Osteocyte (in vitro differentiated cells): ENCODE data around the gene ZNF473. TPM values are rescaled to one million over a fixed set of nuclear protein-coding genes. Genes with fewer than 3 reads are reported as not detected.
"Not testable (repeated sequence)": the region's sequence is repeated elsewhere in the genome, so short reads cannot be mapped to it uniquely, and the experiment has no call there.

Experiments
- DNase-seq: peaks from one replicate; pipeline ENCODE4 v3.0.0; 2021; ENCODE audit warnings: mixed read lengths; ENCODE audit not compliant: unreplicated experiment; ENCODE audit errors: extremely low spot score
- H3K27ac Mint-ChIP-seq: one replicate; pipeline ENCODE4 v1.8.0; 2021; ENCODE audit warnings: mild to moderate bottlenecking, mixed read lengths; ENCODE audit not compliant: unreplicated experiment
- H3K27me3 Mint-ChIP-seq: one replicate; pipeline ENCODE4 v1.8.0; 2021; ENCODE audit warnings: mixed read lengths; ENCODE audit not compliant: unreplicated experiment
- H3K36me3 Mint-ChIP-seq: one replicate; pipeline ENCODE4 v1.8.0; 2021; ENCODE audit warnings: mixed read lengths; ENCODE audit not compliant: unreplicated experiment
- H3K4me1 Mint-ChIP-seq: one replicate; pipeline ENCODE4 v1.8.0; 2021; ENCODE audit warnings: mixed read lengths; ENCODE audit not compliant: unreplicated experiment
- H3K4me3 Mint-ChIP-seq: one replicate; pipeline ENCODE4 v1.8.0; 2021; ENCODE audit warnings: mild to moderate bottlenecking, moderate library complexity, mixed read lengths; ENCODE audit not compliant: unreplicated experiment
- H3K9me3 Mint-ChIP-seq: one replicate; pipeline ENCODE4 v1.8.0; 2021; ENCODE audit warnings: mixed read lengths; ENCODE audit not compliant: unreplicated experiment
- total RNA-seq: library from RNA; stranded (reverse); gene quantifications from 2 replicates; pipeline ENCODE4 v1.2.1, GENCODE V29; 2021
- TF ChIP-seq, protein P1 (sequence below): fragments of 200-600 bp; sonication (generic); IDR thresholded peaks from 2 replicates; pipeline ENCODE4 v1.5.0; 2021; ENCODE audit warnings: antibody characterized with exemption, mild to moderate bottlenecking, moderate library complexity

Gene ZNF473
- total RNA-seq, 1 donor from 2014 or later, result 9.8 TPM

- H3K27ac Mint-ChIP-seq, H3K4me1 Mint-ChIP-seq, H3K4me3 Mint-ChIP-seq, H3K36me3 Mint-ChIP-seq, H3K9me3 Mint-ChIP-seq, H3K27me3 Mint-ChIP-seq, DNase-seq: not testable (repeated sequence)
- TF ChIP-seq, protein P1, sequence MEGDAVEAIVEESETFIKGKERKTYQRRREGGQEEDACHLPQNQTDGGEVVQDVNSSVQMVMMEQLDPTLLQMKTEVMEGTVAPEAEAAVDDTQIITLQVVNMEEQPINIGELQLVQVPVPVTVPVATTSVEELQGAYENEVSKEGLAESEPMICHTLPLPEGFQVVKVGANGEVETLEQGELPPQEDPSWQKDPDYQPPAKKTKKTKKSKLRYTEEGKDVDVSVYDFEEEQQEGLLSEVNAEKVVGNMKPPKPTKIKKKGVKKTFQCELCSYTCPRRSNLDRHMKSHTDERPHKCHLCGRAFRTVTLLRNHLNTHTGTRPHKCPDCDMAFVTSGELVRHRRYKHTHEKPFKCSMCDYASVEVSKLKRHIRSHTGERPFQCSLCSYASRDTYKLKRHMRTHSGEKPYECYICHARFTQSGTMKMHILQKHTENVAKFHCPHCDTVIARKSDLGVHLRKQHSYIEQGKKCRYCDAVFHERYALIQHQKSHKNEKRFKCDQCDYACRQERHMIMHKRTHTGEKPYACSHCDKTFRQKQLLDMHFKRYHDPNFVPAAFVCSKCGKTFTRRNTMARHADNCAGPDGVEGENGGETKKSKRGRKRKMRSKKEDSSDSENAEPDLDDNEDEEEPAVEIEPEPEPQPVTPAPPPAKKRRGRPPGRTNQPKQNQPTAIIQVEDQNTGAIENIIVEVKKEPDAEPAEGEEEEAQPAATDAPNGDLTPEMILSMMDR, result peak; percentile 21
Measured at GRCh38 chr19:50090706-50091105, 64.9 kb downstream of the ZNF473 start.

DNA sequence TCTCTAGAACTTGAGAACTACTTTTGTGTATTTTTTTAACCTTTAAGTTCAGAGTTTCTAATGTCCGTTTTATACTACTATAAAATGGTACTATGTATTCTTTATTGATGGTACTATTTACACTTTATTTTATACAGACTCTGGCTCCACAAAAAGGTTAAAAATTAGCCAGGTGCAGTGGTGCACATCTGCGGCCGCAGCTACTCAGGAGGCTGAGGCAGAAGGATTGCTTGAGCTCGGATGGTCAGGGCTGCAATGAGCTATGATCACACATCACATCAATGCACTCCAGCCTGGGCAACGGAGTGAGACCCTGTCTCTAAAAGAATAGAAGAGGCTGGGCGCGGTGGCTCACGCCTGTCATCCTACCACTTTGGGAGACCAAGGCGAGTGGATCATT, 66.0 kb downstream of the ZNF473 start:
- H3K27me3 Mint-ChIP-seq, H3K9me3 Mint-ChIP-seq, H3K36me3 Mint-ChIP-seq, H3K4me3 Mint-ChIP-seq, DNase-seq, H3K27ac Mint-ChIP-seq, H3K4me1 Mint-ChIP-seq: not testable (repeated sequence)

- H3K27ac Mint-ChIP-seq, H3K27me3 Mint-ChIP-seq, H3K9me3 Mint-ChIP-seq, DNase-seq, H3K4me3 Mint-ChIP-seq, H3K4me1 Mint-ChIP-seq, H3K36me3 Mint-ChIP-seq: not testable (repeated sequence)
Measured at GRCh38 chr19:50092597-50092996, 66.8 kb downstream of the ZNF473 start.

DNA sequence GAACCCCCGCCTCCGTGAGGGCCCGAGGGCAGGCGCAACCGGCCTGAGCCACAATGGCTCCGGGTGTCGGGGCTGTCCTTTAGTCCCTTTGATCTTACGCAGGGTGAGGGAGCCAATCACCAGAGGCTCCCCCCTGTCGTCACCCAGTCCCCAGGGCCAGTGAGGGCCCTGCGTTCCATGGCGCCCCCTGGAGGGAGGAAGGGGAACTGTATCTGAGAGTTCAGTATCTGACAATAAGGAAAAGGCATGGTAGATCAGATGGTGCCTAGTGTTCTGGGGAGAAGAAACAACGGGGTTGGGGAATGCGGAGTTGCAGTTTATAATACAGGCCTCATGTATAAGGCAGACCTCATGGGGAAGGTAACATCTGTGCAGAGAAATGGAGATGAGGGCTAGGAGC, 72.1 kb downstream of the ZNF473 start:
- DNase-seq, H3K9me3 Mint-ChIP-seq, H3K27me3 Mint-ChIP-seq, H3K36me3 Mint-ChIP-seq, H3K27ac Mint-ChIP-seq, H3K4me3 Mint-ChIP-seq, H3K4me1 Mint-ChIP-seq: not testable (repeated sequence)

GRCh38 chr19:50098892-50099291, 73.1 kb downstream of the ZNF473 start:
- DNase-seq, result peak; percentile 95
- not testable (repeated sequence) for H3K36me3 Mint-ChIP-seq, H3K9me3 Mint-ChIP-seq, H3K27me3 Mint-ChIP-seq, H3K27ac Mint-ChIP-seq, H3K4me3 Mint-ChIP-seq, H3K4me1 Mint-ChIP-seq

- not testable (repeated sequence) for H3K27ac Mint-ChIP-seq, H3K4me3 Mint-ChIP-seq, H3K9me3 Mint-ChIP-seq, H3K27me3 Mint-ChIP-seq, H3K4me1 Mint-ChIP-seq, H3K36me3 Mint-ChIP-seq
- DNase-seq, result peak; percentile 85
Measured at GRCh38 chr19:50099696-50100095, 73.9 kb downstream of the ZNF473 start.

GRCh38 chr19:50100946-50101345, 75.1 kb downstream of the ZNF473 start:
- H3K9me3 Mint-ChIP-seq, H3K4me3 Mint-ChIP-seq, H3K36me3 Mint-ChIP-seq, DNase-seq, H3K4me1 Mint-ChIP-seq, H3K27me3 Mint-ChIP-seq, H3K27ac Mint-ChIP-seq: not testable (repeated sequence)

Other genes with a start within 250 kb of the ZNF473 start
- 19.9 and 24.4 TPM in 2 replicates for gene FUZ, start 212.7 kb upstream of the ZNF473 start, total RNA-seq
- 56.1 and 58.1 TPM in 2 replicates for gene MED25, start 207.7 kb upstream of the ZNF473 start, total RNA-seq
- gene PTOV1, start 174.8 kb upstream of the ZNF473 start, total RNA-seq, result 266 and 295 TPM in 2 replicates
- 68.3 and 76.4 TPM in 2 replicates for gene PNKP, start 158.4 kb upstream of the ZNF473 start, total RNA-seq
- 59.7 and 61.2 TPM in 2 replicates for gene AKT1S1, start 148.7 kb upstream of the ZNF473 start, total RNA-seq
- 69.2 and 71.9 TPM in 2 replicates for gene TBC1D17, start 148.3 kb upstream of the ZNF473 start, total RNA-seq
- gene IL4I1, start 129.1 kb upstream of the ZNF473 start, total RNA-seq, result 0.55 TPM in 1 of 2 replicates, not detected in the other
- 20.1 and 22.0 TPM in 2 replicates for gene ATF5, start 96.8 kb upstream of the ZNF473 start, total RNA-seq
- 57.7 and 65.1 TPM in 2 replicates for gene NUP62, start 96.5 kb upstream of the ZNF473 start, total RNA-seq
- not detected in 2 replicates for gene SIGLEC11, start 64.8 kb upstream of the ZNF473 start, total RNA-seq
- gene VRK3, start 633 bp upstream of the ZNF473 start, total RNA-seq, result 31.5 and 35.8 TPM in 2 replicates
- not detected in 2 replicates for gene IZUMO2, start 137.3 kb downstream of the ZNF473 start, total RNA-seq
- not detected in 2 replicates for gene MYH14, start 177.6 kb downstream of the ZNF473 start, total RNA-seq